ENCODE data around the gene HDLBP.
"Not testable (repeated sequence)": the region's sequence is repeated elsewhere in the genome, so short reads cannot be mapped to it uniquely, and the experiment has no call there.

HDLBP gene

GRCh38 chr2:241207641-241208040 is 107.8 kb downstream of the HDLBP start:
- no peak for DNase-seq (ENCODE audit: low read depth)

- no peak for DNase-seq (ENCODE audit: low read depth)
Observed at GRCh38 chr2:241207151-241207550, 108.3 kb downstream of the HDLBP start.

- DNase-seq (ENCODE audit: low read depth), result no peak
Observed at GRCh38 chr2:241205086-241205485, 110.4 kb downstream of the HDLBP start.

- no peak for DNase-seq (ENCODE audit: low read depth)
Observed at GRCh38 chr2:241204490-241204889, 111.0 kb downstream of the HDLBP start.

- DNase-seq (ENCODE audit: low read depth), result no peak
Observed at GRCh38 chr2:241204010-241204384, 111.5 kb downstream of the HDLBP start.

GRCh38 chr2:241203218-241204009 is 112.1 kb downstream of the HDLBP start:
- no peak for DNase-seq (ENCODE audit: low read depth)

- no peak for DNase-seq (ENCODE audit: low read depth)
Observed at GRCh38 chr2:241202681-241203080, 112.8 kb downstream of the HDLBP start.

- DNase-seq (ENCODE audit: low read depth), result no peak
Observed at GRCh38 chr2:241202268-241202585, 113.2 kb downstream of the HDLBP start.

- no peak for DNase-seq (ENCODE audit: low read depth)
Observed at GRCh38 chr2:241201445-241202267, 113.8 kb downstream of the HDLBP start.

GRCh38 chr2:241200822-241201395 is 114.6 kb downstream of the HDLBP start:
- DNase-seq (ENCODE audit: low read depth), result no peak

GRCh38 chr2:241199897-241200821 is 115.3 kb downstream of the HDLBP start:
- DNase-seq (ENCODE audit: low read depth), result no peak

- no peak for DNase-seq (ENCODE audit: low read depth)
Observed at GRCh38 chr2:241199286-241199685, 116.2 kb downstream of the HDLBP start.

- no peak for DNase-seq (ENCODE audit: low read depth)
Observed at GRCh38 chr2:241198381-241199279, 116.8 kb downstream of the HDLBP start.

- no peak for DNase-seq (ENCODE audit: low read depth)
Observed at GRCh38 chr2:241197947-241198346, 117.5 kb downstream of the HDLBP start.

GRCh38 chr2:241197246-241197645 is 118.2 kb downstream of the HDLBP start:
- DNase-seq (ENCODE audit: low read depth), result not testable (repeated sequence)

GRCh38 chr2:241195506-241196130 is 119.9 kb downstream of the HDLBP start:
- no peak for DNase-seq (ENCODE audit: low read depth)

- DNase-seq (ENCODE audit: low read depth), result no peak
Observed at GRCh38 chr2:241194811-241195210, 120.7 kb downstream of the HDLBP start.

- no peak for DNase-seq (ENCODE audit: low read depth)
Observed at GRCh38 chr2:241193271-241193670, 122.2 kb downstream of the HDLBP start.

- DNase-seq (ENCODE audit: low read depth), result no peak
Observed at GRCh38 chr2:241191081-241191480, 124.4 kb downstream of the HDLBP start.

- no peak for DNase-seq (ENCODE audit: low read depth)
Observed at GRCh38 chr2:241190291-241190981, 125.0 kb downstream of the HDLBP start.
